Astrocyte (in vitro differentiated cells and primary cell): ENCODE data around the gene PPP1R14B. TPM values are rescaled to one million over a fixed set of nuclear protein-coding genes. Genes with fewer than 3 reads are reported as not detected.

ENCODE experiments used
- DNase-seq: peaks from one replicate; pipeline ENCODE4 v3.0.0-alpha.2; 2010; ENCODE audit warnings: low read depth
- FAIRE-seq: peaks from 2 replicates; lab custom pipeline; 2011; peaks lifted over from hg19 to GRCh38; lab: Jason Lieb, UNC
- H2AFZ ChIP-seq: 2 replicates; pipeline ENCODE4 v1.6.0; 2012; ENCODE audit warnings: low read depth, low read length, inconsistent platforms
- H3K27ac ChIP-seq: 2 replicates; pipeline ENCODE4 v1.5.1; 2011; ENCODE audit warnings: low read depth, low read length, inconsistent platforms
- H3K27me3 ChIP-seq: 2 replicates; pipeline ENCODE4 v1.6.0; 2011; ENCODE audit warnings: low read length, inconsistent platforms; ENCODE audit not compliant: insufficient read depth
- H3K36me3 ChIP-seq: 2 replicates; pipeline ENCODE4 v1.5.1; 2011; ENCODE audit warnings: low read length, inconsistent platforms; ENCODE audit not compliant: insufficient read depth
- H3K4me1 ChIP-seq: 2 replicates; pipeline ENCODE4 v1.5.1; 2011; ENCODE audit warnings: low read length, inconsistent platforms; ENCODE audit not compliant: insufficient read depth
- H3K4me2 ChIP-seq: 2 replicates; pipeline ENCODE4 v1.6.0; 2012; ENCODE audit warnings: low read length, inconsistent platforms
- H3K4me3 ChIP-seq: 2 replicates; pipeline ENCODE4 v1.5.1; 2011; ENCODE audit warnings: low read depth, mild to moderate bottlenecking, low read length, inconsistent platforms; ENCODE audit not compliant: insufficient read depth
- H3K79me2 ChIP-seq: 2 replicates; pipeline ENCODE4 v1.6.0; 2012; ENCODE audit warnings: mild to moderate bottlenecking, low read length, inconsistent platforms; ENCODE audit not compliant: insufficient read depth
- H3K9ac ChIP-seq: 2 replicates; pipeline ENCODE4 v1.6.0; 2012; ENCODE audit warnings: mild to moderate bottlenecking, low read length, inconsistent platforms
- H3K9me3 ChIP-seq: 2 replicates; pipeline ENCODE4 v1.5.1; 2012; ENCODE audit warnings: low read depth, mild to moderate bottlenecking, low read length, inconsistent platforms; ENCODE audit not compliant: insufficient read depth
- H4K20me1 ChIP-seq: 2 replicates; pipeline ENCODE4 v1.6.0; 2012; ENCODE audit warnings: low read length, inconsistent platforms; ENCODE audit not compliant: insufficient read depth
- H3K27ac Mint-ChIP-seq: one replicate; pipeline ENCODE4 v1.8.0; 2021; ENCODE audit warnings: mild to moderate bottlenecking, mixed read lengths; ENCODE audit not compliant: unreplicated experiment
- H3K27me3 Mint-ChIP-seq: one replicate; pipeline ENCODE4 v1.8.0; 2021; ENCODE audit warnings: low read depth, mixed read lengths; ENCODE audit not compliant: unreplicated experiment
- H3K36me3 Mint-ChIP-seq: one replicate; pipeline ENCODE4 v1.8.0; 2021; ENCODE audit warnings: low read depth, mixed read lengths; ENCODE audit not compliant: unreplicated experiment
- H3K4me1 Mint-ChIP-seq: one replicate; pipeline ENCODE4 v1.8.0; 2021; ENCODE audit warnings: low read depth, mixed read lengths; ENCODE audit not compliant: unreplicated experiment
- H3K4me3 Mint-ChIP-seq: one replicate; pipeline ENCODE4 v1.8.0; 2021; ENCODE audit warnings: mild to moderate bottlenecking, moderate library complexity, mixed read lengths; ENCODE audit not compliant: unreplicated experiment
- H3K9me3 Mint-ChIP-seq: one replicate; pipeline ENCODE4 v1.8.0; 2021; ENCODE audit warnings: mild to moderate bottlenecking, mixed read lengths; ENCODE audit not compliant: unreplicated experiment
- EZH2 ChIP-seq: IDR thresholded peaks from 2 replicates; pipeline ENCODE4 v1.6.1; 2012; ENCODE audit warnings: mild to moderate bottlenecking, low read length, inconsistent platforms; ENCODE audit not compliant: insufficient read depth
- total RNA-seq: library from RNA; stranded (reverse); gene quantifications from 2 replicates; pipeline ENCODE4 v1.2.1, GENCODE V29; 2021
- TF ChIP-seq, protein P1 (sequence below): IDR thresholded peaks from 2 replicates; pipeline ENCODE4 v1.5.1; 2011; ENCODE audit warnings: low read depth, mild to moderate bottlenecking, inconsistent platforms, low read length, moderate library complexity; ENCODE audit not compliant: insufficient read depth

Gene PPP1R14B
- total RNA-seq, 1 donor from 2014 or later = 370 TPM

DNA sequence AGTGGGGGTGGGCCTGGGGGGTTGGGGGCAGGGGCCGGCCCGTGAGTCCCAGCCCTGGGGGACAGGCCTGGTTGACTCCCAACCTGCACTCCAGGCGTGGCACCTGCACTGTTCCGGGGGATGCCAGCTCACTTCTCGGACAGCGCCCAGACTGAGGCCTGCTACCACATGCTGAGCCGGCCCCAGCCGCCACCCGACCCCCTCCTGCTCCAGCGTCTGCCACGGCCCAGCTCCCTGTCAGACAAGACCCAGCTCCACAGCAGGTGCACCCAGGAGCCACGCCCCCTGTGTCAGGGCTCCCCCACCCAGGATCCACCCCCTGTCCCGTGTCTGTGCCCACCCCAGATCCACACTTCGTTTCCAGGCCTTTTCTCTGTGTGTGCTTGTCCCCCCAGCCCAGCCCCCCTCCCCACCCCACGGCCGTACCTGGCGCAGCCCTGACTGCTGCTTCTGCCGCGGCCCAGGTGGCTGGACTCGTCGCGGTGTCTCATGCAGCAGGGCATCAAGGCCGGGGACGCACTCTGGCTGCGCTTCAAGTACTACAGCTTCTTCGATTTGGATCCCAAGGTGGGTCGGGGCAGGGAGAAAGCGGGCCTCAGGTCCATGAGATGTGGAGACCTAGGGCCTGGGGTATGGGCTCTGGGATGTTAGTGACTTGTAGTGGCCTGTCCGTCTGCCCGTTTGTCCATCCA, 35.4 kb downstream of the PPP1R14B start:
- no peak overlapping the region for H3K4me3 ChIP-seq
- H3K36me3 ChIP-seq = peaks cover under 1% of the 10 kb centered on the region
- H3K79me2 ChIP-seq = no peaks in the 10 kb centered on the region
- H4K20me1 ChIP-seq = no peaks in the 10 kb centered on the region
- H2AFZ ChIP-seq = no peak overlapping the region
- H3K27ac ChIP-seq = no peak overlapping the region
- H3K27ac Mint-ChIP-seq = no peak overlapping the region
- no peak overlapping the region for H3K4me2 ChIP-seq
- TF ChIP-seq, protein P1, sequence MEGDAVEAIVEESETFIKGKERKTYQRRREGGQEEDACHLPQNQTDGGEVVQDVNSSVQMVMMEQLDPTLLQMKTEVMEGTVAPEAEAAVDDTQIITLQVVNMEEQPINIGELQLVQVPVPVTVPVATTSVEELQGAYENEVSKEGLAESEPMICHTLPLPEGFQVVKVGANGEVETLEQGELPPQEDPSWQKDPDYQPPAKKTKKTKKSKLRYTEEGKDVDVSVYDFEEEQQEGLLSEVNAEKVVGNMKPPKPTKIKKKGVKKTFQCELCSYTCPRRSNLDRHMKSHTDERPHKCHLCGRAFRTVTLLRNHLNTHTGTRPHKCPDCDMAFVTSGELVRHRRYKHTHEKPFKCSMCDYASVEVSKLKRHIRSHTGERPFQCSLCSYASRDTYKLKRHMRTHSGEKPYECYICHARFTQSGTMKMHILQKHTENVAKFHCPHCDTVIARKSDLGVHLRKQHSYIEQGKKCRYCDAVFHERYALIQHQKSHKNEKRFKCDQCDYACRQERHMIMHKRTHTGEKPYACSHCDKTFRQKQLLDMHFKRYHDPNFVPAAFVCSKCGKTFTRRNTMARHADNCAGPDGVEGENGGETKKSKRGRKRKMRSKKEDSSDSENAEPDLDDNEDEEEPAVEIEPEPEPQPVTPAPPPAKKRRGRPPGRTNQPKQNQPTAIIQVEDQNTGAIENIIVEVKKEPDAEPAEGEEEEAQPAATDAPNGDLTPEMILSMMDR = no peak
- no peak for TF ChIP-seq EZH2
- H3K4me1 ChIP-seq = peaks cover 17% of the 10 kb centered on the region
- peaks cover 14% of the 10 kb centered on the region for H3K36me3 Mint-ChIP-seq
- H3K9me3 ChIP-seq = no peaks in the 10 kb centered on the region
- H3K9me3 Mint-ChIP-seq = no peaks in the 10 kb centered on the region
- no peak overlapping the region for H3K9ac ChIP-seq
- no peaks in the 10 kb centered on the region for H3K27me3 ChIP-seq
- H3K27me3 Mint-ChIP-seq = no peaks in the 10 kb centered on the region
- H3K4me1 Mint-ChIP-seq = peaks cover 9% of the 10 kb centered on the region
- no peak overlapping the region for H3K4me3 Mint-ChIP-seq
- FAIRE-seq (no peak), DNase-seq (no peak)

DNA sequence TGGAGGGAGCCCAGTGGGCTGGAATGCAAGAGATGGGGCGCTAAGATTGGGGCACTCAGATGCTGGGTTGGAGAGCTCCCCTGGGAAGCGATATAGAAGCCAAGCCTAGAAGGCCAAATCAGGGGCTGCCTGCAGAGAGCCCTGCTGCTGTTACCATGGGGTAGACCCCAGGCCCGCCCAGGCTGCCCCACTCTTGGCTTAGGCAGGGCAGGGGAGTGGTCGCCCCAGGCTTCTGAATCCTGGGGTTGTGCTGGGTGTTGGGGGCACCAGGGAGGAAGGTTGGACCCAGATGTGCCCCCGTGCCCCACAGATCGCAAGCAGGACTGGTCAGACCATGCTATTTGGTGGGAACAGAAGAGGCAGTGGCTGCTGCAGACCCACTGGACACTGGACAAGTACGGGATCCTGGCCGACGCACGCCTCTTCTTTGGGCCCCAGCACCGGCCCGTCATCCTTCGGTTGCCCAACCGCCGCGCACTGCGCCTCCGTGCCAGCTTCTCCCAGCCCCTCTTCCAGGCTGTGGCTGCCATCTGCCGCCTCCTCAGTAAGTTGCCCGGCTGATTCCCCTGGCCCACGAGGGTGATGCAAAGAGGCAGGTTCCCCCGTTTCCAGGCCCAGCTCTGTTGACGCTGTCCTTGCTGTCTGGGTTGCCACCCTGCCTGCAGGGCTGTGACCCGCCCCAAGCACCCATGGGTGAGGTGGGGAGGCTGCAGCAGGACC, 36.3 kb downstream of the PPP1R14B start:
- Histone ChIP-seq H3K27me3 (no peaks in the 10 kb centered on the region), H3K4me1 (peaks cover 18% of the 10 kb centered on the region), H3K9me3 (no peaks in the 10 kb centered on the region), H3K27ac (no peak overlapping the region), H3K9ac (no peak overlapping the region), H3K4me2 (no peak overlapping the region), H4K20me1 (no peaks in the 10 kb centered on the region), H2AFZ (no peak overlapping the region), H3K36me3 (peaks cover 3% of the 10 kb centered on the region), H3K79me2 (no peaks in the 10 kb centered on the region), H3K4me3 (no peak overlapping the region)
- TF ChIP-seq, protein P1 = no peak
- TF ChIP-seq EZH2 = no peak
- Mint-ChIP-seq H3K36me3 (peaks cover 16% of the 10 kb centered on the region), H3K27ac (no peak overlapping the region), H3K9me3 (no peaks in the 10 kb centered on the region), H3K4me3 (no peak overlapping the region), H3K27me3 (no peaks in the 10 kb centered on the region), H3K4me1 (peaks cover 10% of the 10 kb centered on the region)
- no peak for FAIRE-seq
- DNase-seq = no peak

DNA sequence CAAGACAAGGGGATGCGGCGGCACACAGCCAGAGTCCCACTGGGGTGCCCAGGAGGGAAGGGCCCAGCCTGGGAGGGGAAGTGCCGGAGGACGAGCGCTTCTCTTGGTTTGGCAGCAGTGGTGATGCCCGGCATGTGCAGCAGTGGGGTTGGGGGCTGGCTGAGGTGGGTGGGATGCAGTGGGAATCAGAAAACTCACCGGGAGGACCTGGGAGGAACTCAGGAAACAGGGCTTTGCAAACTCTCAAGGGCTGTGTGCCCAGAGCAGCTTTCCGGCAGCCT, 37.2 kb downstream of the PPP1R14B start:
- no peak for FAIRE-seq
- H3K4me2 ChIP-seq = no peak overlapping the region

More for the DNA sequence above, 37.2 kb downstream of the PPP1R14B start:
- no peak for DNase-seq
- H3K4me3 Mint-ChIP-seq = no peak overlapping the region
- H3K4me1 Mint-ChIP-seq = peaks cover 12% of the 10 kb centered on the region
- Histone ChIP-seq H3K27me3 (no peaks in the 10 kb centered on the region), H3K4me1 (peaks cover 19% of the 10 kb centered on the region), H4K20me1 (peaks cover 5% of the 10 kb centered on the region), H2AFZ (no peak overlapping the region), H3K79me2 (no peaks in the 10 kb centered on the region), H3K27ac (no peak overlapping the region), H3K9ac (no peak overlapping the region), H3K9me3 (no peaks in the 10 kb centered on the region), H3K4me3 (no peak overlapping the region), H3K36me3 (peaks cover 3% of the 10 kb centered on the region)
- H3K36me3 Mint-ChIP-seq = peaks cover 18% of the 10 kb centered on the region
- TF ChIP-seq EZH2 = no peak
- TF ChIP-seq, protein P1 = no peak
- no peaks in the 10 kb centered on the region for H3K9me3 Mint-ChIP-seq
- no peak overlapping the region for H3K27ac Mint-ChIP-seq
- H3K27me3 Mint-ChIP-seq = no peaks in the 10 kb centered on the region
